Testis (tissue), 2 donors: Measurements from ENCODE around the gene SLC13A4.

Experiments
- CTCF ChIP-seq, 3 experiments: fragments of 450-650 bp in 2 of 3; fragments of 200-600 bp in 1 of 3; sonication (generic) in 1 of 3; IDR thresholded peaks; one replicate each; pipeline ENCODE4 v1.5.1; 2016 to 2019; ENCODE audit warnings: antibody characterized with exemption in 3 of 3, mild to moderate bottlenecking in 2 of 3, moderate library complexity in 1 of 3
- POLR2A ChIP-seq: fragments of 450-650 bp; IDR thresholded peaks from one replicate; pipeline ENCODE4 v1.6.1; 2017; ENCODE audit warnings: antibody characterized with exemption, mild to moderate bottlenecking, moderate library complexity

DNA sequence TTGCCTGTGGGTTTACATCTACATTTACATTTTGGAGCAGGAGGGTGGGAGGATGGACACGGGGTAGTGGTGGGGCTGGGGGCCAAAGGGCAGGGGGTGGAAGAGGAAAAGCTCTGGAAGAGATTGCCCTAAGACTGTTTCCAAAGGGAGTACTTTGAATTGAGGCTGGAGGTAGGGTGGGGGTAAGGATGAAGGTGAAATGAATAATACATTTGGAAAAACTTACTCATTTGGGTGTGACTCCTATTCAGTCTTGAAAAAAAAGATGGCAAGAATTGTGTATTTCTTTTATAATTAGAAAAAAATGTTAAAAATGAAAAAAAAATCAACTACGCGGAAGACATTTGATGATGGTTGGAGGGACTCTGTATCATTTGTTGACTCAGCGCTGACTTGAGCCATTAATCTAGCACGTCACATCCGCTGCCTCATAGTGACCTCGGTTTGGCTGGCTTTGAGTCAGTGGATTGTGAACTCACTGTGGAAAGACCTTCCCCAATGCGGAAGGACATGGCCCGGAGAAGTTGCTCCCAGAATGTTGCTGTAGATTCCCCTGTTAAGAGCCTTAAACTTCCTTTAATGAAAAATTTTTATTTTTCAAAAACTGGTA lies 17.8 kb upstream of the SLC13A4 start:
- TF ChIP-seq CTCF (IDR thresholded peaks at IDR 0.05) (no peak), POLR2A (no peak)
